ENCODE measurements around the gene MARCO.

The MARCO gene, protein sequence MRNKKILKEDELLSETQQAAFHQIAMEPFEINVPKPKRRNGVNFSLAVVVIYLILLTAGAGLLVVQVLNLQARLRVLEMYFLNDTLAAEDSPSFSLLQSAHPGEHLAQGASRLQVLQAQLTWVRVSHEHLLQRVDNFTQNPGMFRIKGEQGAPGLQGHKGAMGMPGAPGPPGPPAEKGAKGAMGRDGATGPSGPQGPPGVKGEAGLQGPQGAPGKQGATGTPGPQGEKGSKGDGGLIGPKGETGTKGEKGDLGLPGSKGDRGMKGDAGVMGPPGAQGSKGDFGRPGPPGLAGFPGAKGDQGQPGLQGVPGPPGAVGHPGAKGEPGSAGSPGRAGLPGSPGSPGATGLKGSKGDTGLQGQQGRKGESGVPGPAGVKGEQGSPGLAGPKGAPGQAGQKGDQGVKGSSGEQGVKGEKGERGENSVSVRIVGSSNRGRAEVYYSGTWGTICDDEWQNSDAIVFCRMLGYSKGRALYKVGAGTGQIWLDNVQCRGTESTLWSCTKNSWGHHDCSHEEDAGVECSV

DNA sequence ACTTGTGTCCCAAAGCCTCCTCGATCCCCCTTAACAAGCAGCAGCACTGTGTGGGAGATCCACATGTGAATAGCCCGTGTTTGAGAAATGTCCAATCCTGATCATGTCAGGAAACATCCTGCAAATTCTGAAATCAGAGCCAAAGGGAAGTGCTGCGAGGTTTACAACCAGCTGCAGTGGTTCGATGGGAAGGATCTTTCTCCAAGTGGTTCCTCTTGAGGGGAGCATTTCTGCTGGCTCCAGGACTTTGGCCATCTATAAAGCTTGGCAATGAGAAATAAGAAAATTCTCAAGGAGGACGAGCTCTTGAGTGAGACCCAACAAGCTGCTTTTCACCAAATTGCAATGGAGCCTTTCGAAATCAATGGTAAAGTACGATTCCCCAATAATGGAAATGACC is at the start of gene MARCO:
Gene MARCO, plus strand, starts transcription at position 164 of the 400 bp plus-strand sequence. Its CDS starts 107 bp downstream, at position 271.
- DNase-seq (ENCODE audit: low read depth): no peak

DNA sequence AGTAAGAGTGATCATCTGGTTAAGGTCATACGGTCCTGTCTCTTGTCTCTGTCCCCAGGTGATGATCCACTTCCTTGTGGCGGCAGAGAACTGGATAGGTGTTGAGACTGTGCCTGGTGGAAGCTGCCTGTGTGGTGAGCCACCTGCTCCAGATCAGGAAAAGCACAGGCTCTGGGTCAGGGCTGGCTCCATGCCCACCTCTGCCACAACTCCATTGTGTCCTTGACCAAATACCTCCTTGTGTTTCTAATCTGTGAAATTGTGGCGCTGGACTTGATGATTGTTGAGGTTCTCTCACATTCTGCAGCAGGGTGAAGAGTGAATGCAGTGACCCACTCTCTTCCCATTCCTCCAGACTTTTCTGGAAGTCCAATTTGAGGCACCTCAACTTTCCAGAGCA is 48.9 kb upstream of the MARCO start:
- no peak for DNase-seq (ENCODE audit: low read depth)

DNA sequence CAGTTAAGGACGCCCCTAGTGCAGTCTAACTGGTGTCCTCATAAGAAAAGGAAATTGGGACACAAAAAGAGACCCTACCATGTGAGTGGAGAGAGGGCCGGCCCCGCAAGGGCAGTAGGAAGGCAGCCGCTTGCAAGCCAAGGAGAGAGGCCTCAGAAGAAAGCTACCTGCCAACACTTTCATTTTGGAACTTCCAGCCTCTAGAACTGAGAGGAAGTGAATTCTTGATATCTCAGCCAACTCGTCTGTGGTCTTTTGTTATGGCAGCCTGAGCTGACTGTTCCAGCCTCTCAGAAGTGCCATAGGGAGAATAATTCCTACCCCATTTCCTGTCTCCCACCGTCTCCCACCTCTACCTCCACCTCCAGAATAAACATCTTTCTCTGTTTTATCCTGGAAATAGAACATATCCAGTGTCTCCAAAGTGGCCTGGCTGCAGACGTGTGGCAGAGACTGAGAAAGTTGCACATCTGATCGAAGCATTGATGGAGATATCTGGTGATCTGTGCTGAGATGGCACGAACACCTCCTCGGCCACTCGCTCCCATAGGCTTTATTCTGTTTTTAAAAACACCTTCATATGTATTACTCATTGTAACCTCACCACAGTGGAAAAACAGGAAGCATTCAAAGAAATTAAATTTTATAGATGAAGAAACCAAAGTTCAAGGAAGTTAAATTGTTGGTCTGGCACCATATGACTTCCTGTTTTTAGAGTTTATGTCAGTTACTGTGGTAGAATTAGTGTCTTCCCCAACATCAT is 39.5 kb upstream of the MARCO start:
- DNase-seq (ENCODE audit: low read depth): no peak

DNA sequence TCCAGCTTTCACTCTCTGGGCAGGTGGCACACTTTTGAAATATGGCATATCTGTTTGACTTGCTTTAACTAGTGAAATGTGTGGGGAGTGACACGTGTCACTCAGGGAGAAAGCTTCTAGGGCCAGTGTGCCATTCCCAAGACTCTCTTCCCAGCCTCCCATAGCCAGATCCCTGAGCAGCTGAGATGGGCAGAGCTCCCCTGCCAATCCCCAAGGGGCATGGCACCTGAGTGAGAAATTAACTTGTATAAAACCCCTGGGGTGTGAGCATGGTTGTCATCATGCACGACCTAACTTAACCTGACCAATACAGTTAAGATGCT is 39.0 kb upstream of the MARCO start:
- DNase-seq (ENCODE audit: low read depth): no peak

DNA sequence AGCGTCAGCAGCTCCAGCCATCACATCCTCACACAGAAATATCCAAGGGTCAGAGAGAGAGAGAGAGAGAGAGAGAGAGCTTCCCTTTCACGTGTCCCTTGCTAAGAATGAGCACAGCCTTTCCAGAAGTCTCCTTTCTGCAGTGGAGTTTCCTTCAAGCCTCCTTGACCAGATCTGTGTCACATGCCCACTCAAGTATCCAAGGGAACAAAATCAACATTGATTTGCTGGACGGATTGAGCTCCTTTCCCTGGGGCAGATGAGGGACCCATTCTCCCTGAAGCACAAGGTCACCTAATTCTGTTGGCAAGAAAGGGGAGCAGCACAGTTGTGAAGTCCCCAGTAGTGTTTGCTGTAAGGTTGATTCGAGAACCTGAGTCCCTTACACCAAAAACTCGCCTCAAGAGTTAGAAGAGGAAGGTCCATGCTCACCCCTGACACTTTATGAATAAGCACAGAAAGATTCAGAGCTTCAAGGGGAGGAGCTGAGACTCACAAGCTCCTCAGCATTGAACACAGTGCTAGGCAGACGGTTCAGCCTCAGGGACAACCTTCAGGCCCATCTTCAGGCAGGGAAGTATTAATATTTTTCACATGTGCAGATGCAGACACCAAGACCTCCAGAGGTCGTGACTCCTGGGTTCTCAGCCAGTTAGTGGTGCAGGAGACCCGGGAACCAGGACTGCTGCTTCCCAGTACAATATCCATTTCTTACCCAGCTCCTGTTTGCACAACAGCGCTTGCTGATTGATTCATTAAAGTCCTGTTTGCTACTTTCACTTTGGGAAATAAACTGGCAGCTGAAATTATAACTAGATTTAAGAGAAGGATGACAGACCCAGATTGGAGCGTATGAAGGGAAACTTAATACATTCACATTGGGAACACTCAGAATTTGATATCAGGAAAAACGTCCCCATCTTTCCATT is 38.2 kb upstream of the MARCO start:
- no peak for DNase-seq (ENCODE audit: low read depth)

DNA sequence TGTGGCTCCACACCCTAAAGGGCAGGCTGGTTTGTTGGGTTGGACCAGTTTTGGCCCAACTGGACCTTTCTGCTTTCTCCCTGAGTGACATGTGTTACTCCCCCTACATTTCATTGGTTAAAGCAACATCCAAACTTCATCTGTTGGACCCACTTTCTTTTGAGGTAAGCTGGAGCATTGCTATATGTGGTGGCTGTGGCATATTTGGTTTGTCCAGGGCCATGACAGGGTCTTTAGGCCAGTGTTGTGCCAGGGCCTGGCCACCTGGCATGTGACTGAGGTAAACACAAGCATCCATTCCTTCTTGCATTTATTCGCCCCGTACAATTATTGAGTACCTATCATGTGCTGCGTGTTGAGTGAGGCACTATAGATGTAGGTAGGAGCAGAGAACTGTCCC is 36.8 kb upstream of the MARCO start:
- no peak for DNase-seq (ENCODE audit: low read depth)

DNA sequence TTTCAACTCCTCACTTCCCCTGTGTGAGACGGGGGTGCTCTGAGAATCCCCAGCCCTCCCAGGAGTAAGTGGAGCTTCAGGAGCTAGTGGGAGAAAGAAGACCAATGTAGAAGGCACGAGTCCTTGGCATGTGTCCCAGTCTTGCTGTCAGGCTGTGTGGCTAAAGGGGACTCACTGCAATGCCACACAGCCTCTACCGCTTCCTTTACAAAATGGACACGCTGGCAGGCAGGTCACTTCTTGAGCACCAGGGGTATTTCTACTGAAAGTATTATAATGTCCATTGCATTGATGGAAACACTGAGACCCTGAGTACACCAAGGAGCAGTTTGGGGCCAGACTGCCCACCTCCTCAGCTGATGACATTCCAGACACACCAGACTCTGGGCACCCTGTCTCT is 35.8 kb upstream of the MARCO start:
- no peak for DNase-seq (ENCODE audit: low read depth)

DNA sequence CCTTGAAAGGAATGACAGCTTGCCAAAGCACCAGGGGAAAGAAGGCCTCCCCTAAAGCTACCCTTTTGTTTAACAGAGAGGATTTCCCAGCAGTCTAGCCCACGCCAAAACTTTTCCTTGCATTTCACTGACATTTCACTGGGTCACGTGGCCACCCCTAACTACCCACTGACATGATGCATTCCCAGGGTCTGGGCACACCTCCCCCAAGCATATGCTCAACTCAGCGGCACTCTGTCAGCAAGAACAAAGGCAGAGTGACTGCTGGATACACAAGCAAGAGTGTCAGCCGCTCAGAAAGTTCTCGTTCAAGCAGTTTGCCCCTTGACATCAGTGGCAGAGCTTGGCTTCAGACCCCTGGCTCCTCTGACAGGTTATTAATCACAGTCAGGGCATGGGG is 34.2 kb upstream of the MARCO start:
- no peak for DNase-seq (ENCODE audit: low read depth)

DNA sequence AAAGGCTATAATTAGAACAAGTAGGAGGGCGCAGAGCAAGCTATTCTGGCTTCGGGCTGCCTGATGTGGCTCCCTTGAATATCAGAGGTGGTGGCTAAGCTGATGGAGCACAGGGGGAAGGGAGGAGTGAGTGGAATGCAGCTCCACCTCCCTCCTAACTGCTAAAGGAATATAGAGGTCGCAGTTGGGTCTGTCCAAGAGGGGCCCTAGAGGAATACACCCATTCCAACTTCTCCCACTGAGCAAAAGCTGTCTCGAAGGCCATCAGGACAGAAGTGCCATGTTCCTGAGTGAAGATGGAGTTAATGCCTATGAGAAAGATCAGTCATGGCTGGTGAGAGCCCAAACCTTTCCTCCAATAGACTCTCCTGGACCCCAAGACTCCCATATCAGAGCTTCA is 32.8 kb upstream of the MARCO start:
- no peak for DNase-seq (ENCODE audit: low read depth)

DNA sequence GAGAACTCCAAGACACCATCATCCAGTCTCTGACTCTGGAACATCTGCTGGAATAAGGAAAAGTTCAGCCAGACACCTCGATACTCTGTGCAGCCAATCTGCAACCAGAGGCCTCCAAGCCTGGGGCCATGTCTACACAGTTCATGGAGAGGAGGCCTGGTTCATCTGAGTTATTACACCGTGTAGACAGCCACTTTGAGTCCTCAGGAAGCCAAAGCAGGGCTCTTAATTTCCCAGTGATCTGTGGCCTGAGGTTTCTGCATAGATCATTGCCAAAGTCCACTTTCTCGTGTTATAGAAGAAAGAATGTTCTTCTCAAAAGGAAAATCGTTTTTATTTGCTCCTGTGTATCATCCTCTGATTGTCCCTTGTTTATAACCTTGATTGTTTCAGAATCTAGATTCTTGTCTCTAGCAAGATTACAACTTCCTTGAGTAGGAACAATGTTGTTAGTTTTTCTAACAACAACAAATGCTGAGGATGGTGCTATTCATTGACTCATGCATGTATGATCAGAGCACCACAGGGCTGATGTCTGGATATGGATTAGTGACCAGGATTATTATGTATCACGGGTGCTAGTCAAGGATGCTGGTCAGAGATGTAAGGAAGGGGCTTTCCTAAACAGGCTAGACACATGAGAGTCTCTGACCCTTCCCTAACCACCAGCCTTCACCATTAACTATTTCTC is 30.7 kb upstream of the MARCO start:
- DNase-seq (ENCODE audit: low read depth): no peak

DNA sequence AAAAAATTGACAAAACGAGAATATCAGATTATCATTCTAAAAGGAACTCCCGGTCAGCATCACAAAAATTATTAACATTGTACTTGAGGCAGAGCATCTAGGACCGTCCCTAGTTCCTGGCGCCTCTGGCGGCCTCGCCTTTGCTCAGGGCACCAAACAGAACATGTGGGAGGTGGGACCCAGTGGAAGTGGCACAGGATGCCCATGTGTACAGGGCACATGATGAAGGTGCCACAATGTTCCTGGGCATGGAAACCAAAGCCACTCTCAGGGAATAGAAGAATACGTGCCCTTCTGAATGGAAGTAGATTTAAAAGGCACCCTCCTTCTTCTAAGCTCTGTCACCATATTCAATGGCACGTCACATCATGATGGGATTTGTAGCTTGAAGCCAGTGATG is 30.1 kb upstream of the MARCO start:
- DNase-seq (ENCODE audit: low read depth): no peak

DNA sequence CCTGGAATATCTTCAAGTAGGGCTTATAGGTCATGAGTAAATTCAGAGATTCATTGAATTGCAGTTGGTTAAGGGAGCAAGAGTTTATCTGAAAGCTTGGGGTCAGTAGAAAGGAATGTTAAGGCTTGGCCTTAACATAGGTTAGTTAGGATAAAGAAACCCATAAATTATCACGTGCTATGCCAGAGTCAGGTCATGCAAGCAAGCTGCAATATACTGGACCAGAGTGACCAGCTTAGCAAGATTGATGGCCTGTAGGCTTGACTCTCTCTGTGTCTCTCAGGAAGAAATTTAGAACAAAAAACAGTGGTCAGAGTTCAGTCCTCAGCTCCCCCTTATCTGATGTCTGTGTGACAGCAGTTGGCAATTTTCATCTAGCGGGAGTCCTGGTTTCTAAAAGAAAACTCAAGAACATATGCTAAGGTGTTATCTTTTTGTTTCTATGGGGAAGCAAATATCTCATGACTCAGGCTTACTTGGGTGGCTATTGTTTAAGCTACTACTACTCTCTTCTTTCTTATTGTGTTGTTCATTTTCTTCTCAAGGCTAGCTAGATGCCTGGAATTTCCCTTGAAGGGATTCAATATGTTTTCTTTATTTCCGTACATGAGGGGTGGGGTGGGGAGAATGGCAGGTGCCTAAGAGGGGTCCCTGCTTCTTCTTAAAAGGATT is 28.7 kb upstream of the MARCO start:
- no peak for DNase-seq (ENCODE audit: low read depth)

DNA sequence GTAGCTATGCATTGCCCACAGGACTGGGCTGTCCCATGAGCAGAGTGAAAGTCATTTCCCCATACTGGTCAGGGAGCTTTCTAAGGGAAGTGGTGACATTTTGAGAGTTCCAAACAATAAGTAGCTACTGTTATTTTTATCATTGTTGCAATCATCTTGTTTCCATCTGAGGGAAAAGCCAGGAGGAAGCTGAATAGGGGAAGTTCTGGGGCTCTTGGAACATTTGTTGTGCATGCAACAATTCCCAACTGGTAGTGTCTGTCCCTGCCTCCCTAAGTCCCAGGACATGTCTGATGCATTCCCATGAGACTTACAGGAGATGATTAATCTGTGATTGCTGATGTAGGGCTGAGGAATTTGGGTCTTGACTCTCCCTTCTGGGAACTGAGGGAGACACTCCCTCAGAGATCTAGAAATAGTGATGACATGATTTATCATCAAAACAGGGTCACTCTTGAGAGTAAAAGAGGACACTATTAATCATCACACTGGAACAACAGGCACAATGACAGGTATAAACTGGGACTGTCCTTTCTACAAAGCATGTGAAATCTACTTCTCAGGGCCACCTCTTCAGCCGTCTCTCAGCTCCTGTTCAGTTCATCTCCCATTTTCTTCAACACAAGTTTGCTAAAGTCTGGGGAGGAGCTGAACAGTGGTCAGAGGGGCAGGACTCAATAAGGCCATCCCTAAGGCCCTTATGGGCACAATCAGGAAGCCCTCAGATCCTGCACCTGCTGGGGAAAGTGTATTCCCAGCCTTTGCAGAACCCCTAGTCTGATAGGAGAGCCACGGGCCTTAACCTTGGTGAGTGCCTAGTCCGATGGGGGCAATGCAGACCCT is 28.0 kb upstream of the MARCO start:
- no peak for DNase-seq (ENCODE audit: low read depth)

DNA sequence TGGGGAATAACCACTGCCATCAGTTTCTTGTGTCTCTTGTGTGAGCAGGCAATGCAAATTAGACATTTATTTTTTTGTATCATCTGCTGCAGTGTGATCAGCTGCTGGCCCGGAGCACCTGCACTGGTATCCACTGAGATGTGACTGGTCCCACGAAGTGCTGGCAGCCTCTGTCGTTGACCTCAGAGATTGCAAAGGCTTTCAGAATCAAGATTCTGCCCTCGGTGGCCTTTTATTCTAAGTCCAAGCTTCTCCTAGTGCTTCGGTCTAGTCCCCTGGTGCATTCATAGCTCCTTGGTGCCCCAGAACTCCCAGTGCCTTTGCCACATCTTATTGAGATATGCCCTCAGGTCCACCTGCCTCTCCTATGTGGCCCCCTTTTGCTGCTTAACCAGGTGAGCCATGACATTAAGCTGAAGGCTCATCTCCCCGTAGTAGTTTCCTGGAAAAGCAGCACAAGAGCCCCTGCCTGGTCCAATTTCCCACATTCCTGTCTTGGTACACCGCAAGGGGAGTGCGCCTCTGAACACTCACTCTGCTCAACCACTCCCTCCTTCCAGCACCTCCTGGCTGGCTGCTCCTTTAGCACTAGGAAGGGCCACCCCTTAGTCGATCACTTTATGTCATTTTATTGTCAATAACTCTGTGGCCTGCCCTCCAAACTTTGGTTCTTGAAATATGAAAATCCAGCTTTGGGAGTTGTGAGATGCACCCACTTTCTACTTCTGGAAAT is 27.1 kb upstream of the MARCO start:
- no peak for DNase-seq (ENCODE audit: low read depth)

DNA sequence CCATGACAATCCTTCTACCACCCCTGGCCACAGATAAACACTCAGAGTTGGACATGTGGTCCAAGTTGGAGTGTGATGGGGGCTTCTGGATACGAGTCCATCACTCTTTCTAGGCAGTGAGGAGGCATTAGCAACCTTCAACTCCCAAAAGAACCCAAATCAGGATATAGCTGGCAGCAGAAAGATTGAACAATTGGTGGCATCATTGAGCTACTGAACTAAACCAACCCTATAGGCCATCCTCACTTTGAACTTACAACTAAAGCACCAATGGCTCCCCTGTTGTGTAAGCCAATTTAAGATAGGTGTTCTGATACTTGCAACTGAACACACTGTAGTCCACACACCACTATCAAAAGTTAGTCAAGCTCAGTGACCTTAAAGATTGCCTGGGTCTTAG is 24.0 kb upstream of the MARCO start:
- no peak for DNase-seq (ENCODE audit: low read depth)

DNA sequence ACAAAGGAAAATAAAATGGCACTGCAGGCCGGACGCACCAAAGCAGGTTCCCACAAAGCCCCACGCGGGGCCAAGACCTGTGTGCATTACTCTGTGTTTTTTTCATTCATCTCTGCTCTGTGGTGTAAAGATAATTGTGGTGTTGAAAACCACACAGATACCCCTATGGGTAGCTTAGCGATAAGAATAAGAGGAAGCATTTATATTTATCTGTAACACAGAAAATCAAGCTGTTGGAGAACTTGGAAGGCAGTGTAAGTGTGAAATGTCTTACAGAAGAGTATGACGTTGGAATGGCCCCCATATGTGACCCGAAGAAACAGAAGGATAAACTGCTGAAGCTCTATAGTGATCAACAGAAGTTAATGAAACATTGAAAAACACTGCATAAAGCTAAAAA is 20.3 kb upstream of the MARCO start:
- DNase-seq (ENCODE audit: low read depth): no peak

DNA sequence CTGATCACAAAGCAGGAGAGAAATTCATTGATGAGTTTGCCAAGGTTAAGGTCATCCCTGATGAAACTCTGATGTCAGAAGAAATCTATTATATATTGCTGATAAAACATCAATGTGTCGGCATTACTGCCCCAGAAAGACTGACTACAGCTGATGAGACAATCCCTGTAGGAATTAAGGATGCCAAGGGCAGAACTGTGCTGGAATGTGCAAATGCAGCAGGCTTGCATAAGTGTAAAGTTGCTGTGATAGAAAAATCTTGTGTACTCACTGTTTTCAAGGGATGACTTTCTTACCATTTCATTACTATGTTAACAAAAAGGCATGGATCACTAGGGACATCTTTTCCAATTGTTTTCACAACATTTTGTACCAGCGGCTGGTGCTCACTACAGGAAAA is 19.7 kb upstream of the MARCO start:
- DNase-seq (ENCODE audit: low read depth): no peak

DNA sequence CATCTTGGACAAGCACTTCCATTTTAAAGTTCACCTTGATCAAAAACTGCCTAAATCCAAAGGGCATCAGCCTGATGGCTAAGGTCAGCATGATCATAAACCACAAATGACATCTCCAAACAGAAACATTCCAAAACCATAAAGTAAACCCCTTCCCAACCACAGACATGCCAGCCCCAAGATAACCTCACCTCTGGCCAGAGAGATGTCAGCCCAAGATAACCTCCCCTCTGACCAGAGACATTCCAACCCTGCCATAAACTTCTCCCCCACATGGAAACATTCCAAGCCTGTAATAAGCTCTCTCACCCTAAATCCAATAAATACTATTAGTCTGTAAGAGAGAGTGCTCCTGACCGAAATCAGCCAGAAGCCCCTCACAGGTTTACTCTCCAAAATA is 18.6 kb upstream of the MARCO start:
- no peak for DNase-seq (ENCODE audit: low read depth)

DNA sequence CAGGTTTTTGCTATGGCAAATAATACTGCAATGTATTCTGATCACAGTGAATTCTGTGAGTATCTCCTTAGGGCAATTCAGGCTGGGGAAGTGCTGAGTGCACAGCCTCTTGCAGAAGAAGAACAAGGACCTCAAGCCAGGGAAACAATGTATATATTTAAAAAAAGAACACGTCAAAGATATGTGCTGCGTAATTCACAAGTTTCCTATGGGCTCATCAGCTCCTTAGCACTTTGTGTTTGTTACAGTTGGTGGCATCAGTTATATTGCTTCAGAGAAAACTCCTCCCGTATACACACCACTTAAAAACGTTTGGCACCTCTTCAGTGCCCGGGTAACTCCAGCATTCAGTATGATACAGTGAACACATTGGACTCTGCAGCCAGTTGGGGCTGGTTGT is 16.5 kb upstream of the MARCO start:
- DNase-seq (ENCODE audit: low read depth): no peak

DNA sequence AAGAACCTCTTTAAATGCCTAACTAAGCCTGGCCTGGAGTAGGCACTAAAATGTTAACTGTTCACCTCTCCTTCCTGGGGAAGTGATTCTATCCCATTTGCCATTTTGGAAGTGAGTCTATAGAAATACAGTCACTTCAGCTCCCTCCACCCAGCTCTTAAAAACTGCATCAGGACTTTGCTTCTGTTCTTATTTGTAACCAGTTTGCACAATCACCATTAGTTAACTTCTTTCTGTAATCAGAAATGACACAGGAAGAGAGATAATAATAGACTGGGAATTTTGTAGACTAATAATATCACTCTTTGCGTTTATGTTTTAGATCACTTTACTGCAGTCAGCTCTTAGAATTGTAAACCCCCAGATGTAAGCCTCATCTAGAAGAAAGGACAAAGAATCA is 16.0 kb upstream of the MARCO start:
- DNase-seq (ENCODE audit: low read depth): no peak

All from activated T-cell treated with anti-CD3 and anti-CD28 coated beads for 48 hours (primary cell).